GOT3 (cell line): ENCODE measurements around the gene CCDC138.

Experiments used
- DNase-seq: peaks from one replicate; lab custom pipeline; 2025; ENCODE audit warnings: mixed read lengths; lab: John Stamatoyannopoulos, UW

CCDC138 gene

GRCh38 chr2:108895188-108895587 lies 108.6 kb downstream of the CCDC138 start:
- no peak for DNase-seq

GRCh38 chr2:108896741-108897140 lies 110.2 kb downstream of the CCDC138 start:
- no peak for DNase-seq

DNA sequence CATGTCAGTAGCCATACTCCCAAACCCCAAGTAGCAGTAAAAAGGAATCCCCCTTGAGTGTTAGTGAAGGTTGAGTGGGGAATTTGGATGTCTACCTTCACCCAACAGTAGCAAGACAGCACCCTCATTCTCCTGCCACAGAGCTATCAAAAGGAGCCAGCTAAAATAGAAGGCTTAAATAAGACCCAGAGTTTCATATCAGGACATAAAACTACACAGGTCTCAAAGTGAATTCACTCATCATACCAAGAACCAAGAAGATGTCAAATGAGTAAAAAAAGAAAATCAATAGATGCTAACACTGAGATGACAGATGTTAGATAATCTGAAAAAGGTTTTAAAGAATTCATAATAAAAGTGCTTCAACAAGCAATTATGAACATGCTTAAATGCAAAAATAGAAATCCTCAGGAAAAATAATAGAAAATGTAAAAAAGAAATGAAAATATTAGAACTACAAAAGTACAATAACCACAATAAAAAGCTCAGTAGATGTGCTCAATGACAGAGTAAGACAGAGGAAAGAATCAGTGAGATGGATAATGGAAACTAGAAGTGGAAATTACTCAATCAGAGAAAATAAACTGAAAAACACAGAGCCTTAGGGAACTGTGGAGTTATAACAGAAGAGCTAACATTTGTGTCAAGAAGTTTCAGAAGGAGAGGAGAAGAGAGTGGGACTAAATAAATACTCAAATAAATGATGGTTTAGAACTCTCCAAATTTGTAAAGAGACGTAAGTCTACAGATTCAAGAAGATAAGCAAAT lies 111.9 kb downstream of the CCDC138 start:
- no peak for DNase-seq

- no peak for DNase-seq
Measured at GRCh38 chr2:108904680-108905079, 118.1 kb downstream of the CCDC138 start.

GRCh38 chr2:108905176-108905575 lies 118.6 kb downstream of the CCDC138 start:
- DNase-seq: no peak

- DNase-seq: no peak
Measured at GRCh38 chr2:108905906-108906305, 119.3 kb downstream of the CCDC138 start.

GRCh38 chr2:108906403-108907077 lies 120.0 kb downstream of the CCDC138 start:
- no peak for DNase-seq

DNA sequence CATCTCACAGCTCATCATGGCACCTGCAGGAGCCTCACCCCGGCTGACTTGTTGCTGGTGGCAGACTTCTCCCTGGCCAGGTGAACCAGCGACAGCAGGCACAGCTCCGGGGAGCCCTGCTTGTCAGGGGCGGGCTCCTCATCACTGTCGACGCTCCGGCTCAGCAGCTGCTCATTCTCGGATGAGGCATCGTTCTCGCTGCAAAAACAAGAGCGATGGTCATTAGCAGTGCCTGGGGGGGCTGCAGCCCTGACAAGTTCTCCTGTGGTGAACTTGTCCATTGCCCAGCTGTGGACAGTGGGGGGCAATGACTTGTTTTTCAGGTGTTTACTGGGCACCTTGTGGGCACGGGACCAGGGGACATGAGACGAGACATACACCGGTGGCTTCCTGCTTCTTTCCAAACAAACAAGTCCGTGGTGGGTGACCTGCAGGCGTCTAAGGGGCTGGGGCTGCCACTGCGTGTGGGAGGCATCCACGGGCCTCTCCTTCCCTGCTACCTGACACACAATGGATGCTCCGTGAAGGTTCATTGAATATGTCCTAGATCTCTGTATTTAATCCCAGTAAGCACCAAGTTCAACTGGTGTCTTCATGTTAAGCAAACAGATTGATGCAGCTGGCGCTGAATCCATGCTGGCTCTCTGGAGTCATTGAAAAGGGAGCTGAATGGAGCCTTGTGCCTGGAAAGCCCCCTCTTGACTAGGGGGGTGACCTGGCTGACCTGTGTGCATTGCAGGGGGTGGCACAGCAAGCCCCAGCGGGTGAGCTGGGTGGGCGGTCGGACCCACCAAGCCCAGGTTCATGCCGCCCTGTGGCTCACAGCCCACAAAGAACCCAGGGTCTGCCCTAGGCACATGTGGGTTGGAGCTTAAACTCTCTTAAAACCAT lies 121.5 kb downstream of the CCDC138 start:
- DNase-seq: no peak

DNA sequence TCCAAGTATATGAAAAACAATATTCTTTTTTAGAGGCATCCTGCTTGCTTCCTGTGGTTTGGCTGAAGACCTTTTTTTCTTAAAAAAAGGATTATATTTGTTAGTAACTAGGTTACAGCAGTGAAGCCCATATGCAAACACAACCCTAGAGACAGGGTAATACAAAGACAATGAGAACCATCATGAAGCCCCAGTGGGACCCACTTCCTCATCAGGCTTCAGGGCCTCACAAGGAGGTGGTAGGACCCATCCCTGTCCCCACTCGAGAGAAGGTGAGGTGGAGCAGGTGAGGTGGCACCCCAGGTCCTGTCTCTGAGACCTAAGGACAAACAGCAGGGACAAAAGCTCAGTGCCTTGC lies 122.1 kb downstream of the CCDC138 start:
- DNase-seq: no peak

DNA sequence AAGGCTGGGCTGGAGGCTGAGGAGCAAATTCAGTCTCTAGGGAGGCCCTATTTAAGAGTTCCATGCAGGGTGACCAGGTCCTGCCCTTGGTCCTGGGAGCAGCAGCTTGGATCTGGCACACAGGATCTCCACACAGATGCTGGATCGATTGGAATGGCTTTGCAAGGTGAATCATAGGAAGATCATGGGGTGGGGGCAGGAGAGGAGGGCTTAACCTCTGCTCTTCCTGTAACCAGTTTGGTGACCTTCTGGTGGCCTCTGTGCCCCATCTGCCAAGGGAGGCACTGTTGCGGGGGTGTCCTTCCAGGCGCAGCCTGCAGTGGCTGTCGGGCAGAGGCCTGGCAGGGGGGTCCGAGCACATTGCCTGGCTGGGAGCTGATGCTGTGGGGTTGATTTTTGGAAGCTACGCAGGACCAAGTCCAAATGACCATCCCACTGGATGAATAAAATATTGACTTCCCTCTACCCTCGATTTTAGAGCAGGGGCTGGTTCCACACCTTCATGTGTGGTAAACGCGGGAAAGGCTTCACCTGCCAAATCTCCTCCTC lies 122.8 kb downstream of the CCDC138 start:
- no peak for DNase-seq

DNA sequence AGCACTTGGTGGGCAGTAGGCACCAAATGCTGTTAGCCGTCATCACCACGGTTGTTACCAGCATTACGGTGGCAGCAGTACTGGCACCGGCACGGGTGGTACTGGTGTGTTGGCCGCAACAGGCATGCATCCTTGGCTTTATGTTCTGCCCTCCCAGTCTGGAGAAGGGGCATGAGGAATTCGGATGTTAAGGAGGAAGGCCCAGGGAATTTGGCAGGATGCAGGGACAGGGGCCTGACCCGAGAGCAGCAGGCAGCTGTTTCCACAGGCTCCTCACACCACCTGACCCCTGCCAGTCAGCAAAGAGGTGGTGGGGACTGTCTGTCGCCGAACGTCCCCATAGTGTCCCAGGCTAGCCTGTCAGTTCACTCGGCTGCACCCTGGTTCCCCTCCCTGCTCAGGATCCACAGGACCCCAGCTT lies 123.5 kb downstream of the CCDC138 start:
- no peak for DNase-seq

GRCh38 chr2:108910541-108911396 lies 124.2 kb downstream of the CCDC138 start:
- DNase-seq: no peak

- DNase-seq: no peak
Measured at GRCh38 chr2:108911401-108911800, 124.8 kb downstream of the CCDC138 start.

- DNase-seq: no peak
Measured at GRCh38 chr2:108911807-108912628, 125.4 kb downstream of the CCDC138 start.

DNA sequence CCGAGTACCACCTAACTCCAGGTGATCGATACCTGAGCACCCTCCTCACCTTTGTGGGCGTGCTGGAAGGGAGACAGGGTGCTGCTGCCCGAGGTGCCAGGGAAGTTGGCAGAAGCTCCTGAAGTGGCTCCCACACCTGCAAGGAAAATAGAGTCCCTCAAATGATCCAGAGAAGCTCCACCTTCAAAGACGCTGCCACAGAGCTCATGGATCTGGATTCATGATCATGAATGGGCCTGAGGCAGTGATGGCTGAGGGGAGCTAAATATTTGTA lies 126.0 kb downstream of the CCDC138 start:
- DNase-seq: no peak

- no peak for DNase-seq
Measured at GRCh38 chr2:108916122-108916795, 129.7 kb downstream of the CCDC138 start.

GRCh38 chr2:108916796-108917421 lies 130.3 kb downstream of the CCDC138 start:
- DNase-seq: no peak

DNA sequence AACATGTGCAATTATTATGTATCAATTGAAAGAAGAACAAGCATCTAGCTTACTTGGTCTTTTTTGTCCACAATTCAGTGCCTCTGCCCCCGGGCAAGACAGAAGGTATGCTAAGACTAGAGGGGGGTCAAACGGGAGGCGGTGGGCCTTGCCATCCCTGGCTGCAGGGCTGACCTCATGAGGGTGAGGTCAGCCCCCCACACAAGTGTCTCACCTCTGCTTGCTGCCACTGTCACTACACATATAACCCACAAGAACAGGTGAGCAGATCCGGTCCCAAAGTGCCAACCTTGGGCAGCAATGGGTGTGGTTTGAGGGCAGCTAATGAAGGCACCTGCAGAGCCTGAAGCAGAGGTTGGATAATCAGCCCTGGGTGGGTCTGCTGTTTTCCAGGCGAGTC lies 131.0 kb downstream of the CCDC138 start:
- no peak for DNase-seq

DNA sequence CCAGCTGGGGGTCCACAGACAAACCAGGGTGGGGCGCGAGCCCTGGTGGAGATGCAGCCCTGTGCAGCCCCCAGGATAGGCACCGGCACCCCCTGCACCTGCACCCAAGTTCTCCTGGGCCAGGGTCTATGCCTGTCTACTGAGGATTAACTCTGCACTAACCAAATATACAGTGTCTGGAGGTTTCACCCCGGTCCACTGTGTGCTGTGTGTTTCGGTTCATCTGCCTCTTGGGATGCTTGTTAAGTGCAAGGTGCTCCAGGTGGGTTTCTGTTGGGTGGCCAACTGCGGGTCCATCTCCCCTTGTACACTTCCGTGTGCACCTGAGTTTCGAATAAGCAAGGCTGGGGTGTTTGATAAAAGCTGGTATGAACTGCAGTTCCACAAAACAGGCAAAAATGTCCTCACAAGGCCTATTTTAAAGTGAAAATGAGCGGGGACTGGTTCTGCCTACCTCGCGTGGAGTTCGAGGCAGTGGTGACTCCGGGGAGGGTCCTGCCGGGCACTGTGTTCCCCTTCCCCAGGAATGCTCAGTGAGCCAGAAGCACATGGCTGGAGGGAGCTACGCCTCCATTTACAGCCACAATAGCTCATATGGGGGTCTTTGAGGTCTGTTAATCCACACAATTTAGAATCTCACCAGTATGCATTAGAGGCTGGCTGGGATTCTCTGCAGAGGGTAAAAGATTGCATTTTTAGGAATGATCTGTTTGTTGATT lies 131.7 kb downstream of the CCDC138 start:
- DNase-seq: no peak
